HepG2 (cell line): ENCODE measurements around the gene LIN28B. TPM values are rescaled to one million over a fixed set of nuclear protein-coding genes. Genes with fewer than 3 reads are reported as not detected.

Experiments
- ATAC-seq: fragments of 200-7000 bp; cut with Tn5 transposase; 3 replicates; pipeline ENCODE4 v1.9.1; 2020; ENCODE audit warnings: mild to moderate bottlenecking, moderate library complexity
- BruUV-seq: library from RNA; stranded (reverse); fragments of 400-500 nt; replicated peaks from 2 replicates; lab custom pipeline; 2021; lab: Mats Ljungman, UMichigan
- CTCF ChIA-PET: fragments of 300-600 bp; formaldehyde crosslinking; extraction: SDS; loops from one replicate; lab custom pipeline; 2021; ENCODE audit warnings: low total read pairs, inconsistent platforms, low intra/inter-chr PET ratio; lab: Yijun Ruan, JAX
- POLR2A ChIA-PET: fragments of 350-600 bp; sonication (Branson Sonifier 250); formaldehyde crosslinking; loops from one replicate; lab custom pipeline; 2020; ENCODE audit warnings: antibody characterized with exemption, inconsistent platforms; lab: Yijun Ruan, JAX
- DNase-seq: peaks from one replicate; pipeline ENCODE4 v3.0.0-alpha.2; 2015; ENCODE audit warnings: low spot score
- FAIRE-seq: peaks from 3 replicates; lab custom pipeline; 2011; peaks lifted over from hg19 to GRCh38; lab: Jason Lieb, UNC
- H2AFZ ChIP-seq: one replicate; pipeline ENCODE4 v1.6.1; 2011; ENCODE audit warnings: low read length, inconsistent platforms
- H3K27ac ChIP-seq: fragments of 300-600 bp; 3 replicates; pipeline ENCODE4 v1.8.0; 2011; ENCODE audit warnings: mixed run types, mild to moderate bottlenecking, mixed read lengths, low read length, inconsistent platforms; ENCODE audit not compliant: insufficient read depth; ENCODE audit errors: extremely low read length
- H3K27me3 ChIP-seq, 2 experiments: fragments of 200-600 bp in 1 of 2; 2 replicates in 1 of 2; 3 replicates in 1 of 2; pipeline versions ENCODE4 v1.6.0 to v1.8.0; 2011; ENCODE audit warnings: low read length in 2 of 2, mild to moderate bottlenecking in 2 of 2, moderate library complexity in 2 of 2, inconsistent platforms in 1 of 2; ENCODE audit not compliant: insufficient read depth in 2 of 2, control insufficient read depth in 1 of 2
- H3K36me3 ChIP-seq, 2 experiments: fragments of 200-600 bp in 1 of 2; replicated peaks in 1 of 2; 2 replicates in 1 of 2; 3 replicates in 1 of 2; pipeline versions ENCODE4 v1.5.1 to v1.8.0; 2011; ENCODE audit warnings: low read length in 2 of 2, inconsistent platforms in 1 of 2; ENCODE audit not compliant: insufficient read depth in 2 of 2, control insufficient read depth in 1 of 2
- H3K4me1 ChIP-seq: 2 replicates; pipeline ENCODE4 v1.5.1; 2012; ENCODE audit warnings: low read length, inconsistent platforms; ENCODE audit not compliant: insufficient read depth
- H3K4me2 ChIP-seq: 2 replicates; pipeline ENCODE4 v1.6.0; 2011; ENCODE audit warnings: low read depth, low read length, inconsistent platforms
- H3K4me3 ChIP-seq, 3 experiments: fragments of 200-600 bp in 1 of 3; sonication (generic), shearing (Covaris generic) in 1 of 3; replicated peaks in 1 of 3; 2 replicates each; pipeline ENCODE4 v1.5.1; 2011 to 2016; ENCODE audit warnings: low read length in 3 of 3, inconsistent platforms in 2 of 3, low read depth in 2 of 3, mild to moderate bottlenecking in 2 of 3, control low read depth in 1 of 3, mixed read lengths in 1 of 3; ENCODE audit not compliant: insufficient read depth in 1 of 3
- H3K79me2 ChIP-seq: one replicate; pipeline ENCODE4 v1.6.1; 2011; ENCODE audit warnings: low read length, inconsistent platforms; ENCODE audit not compliant: insufficient read depth
- H3K9ac ChIP-seq: 2 replicates; pipeline ENCODE4 v1.6.0; 2011; ENCODE audit warnings: mild to moderate bottlenecking, low read depth, low read length, inconsistent platforms; ENCODE audit not compliant: insufficient read depth
- H3K9me3 ChIP-seq: 2 replicates; pipeline ENCODE4 v1.5.1; 2012; ENCODE audit warnings: mild to moderate bottlenecking, low read length
- H4K20me1 ChIP-seq: 2 replicates; pipeline ENCODE4 v1.6.0; 2011; ENCODE audit warnings: inconsistent platforms, mild to moderate bottlenecking, low read length, moderate library complexity; ENCODE audit not compliant: insufficient read depth
- AKNA ChIP-seq: sonication (generic); formaldehyde crosslinking; IDR thresholded peaks from 2 replicates; pipeline ENCODE4 v1.4.0; 2020; ENCODE audit warnings: missing genetic modification reagents, borderline replicate concordance
- BRD4 ChIP-seq: sonication (generic); formaldehyde crosslinking; IDR thresholded peaks from 2 replicates; pipeline ENCODE4 v1.4.0; 2020; ENCODE audit warnings: missing genetic modification reagents
- KLF11 ChIP-seq: IDR thresholded peaks from 2 replicates; pipeline ENCODE4 v1.6.1; 2016; ENCODE audit warnings: missing compliant biosample characterization
- KLF16 ChIP-seq, 2 experiments: sonication (generic) in 1 of 2; formaldehyde crosslinking in 1 of 2; IDR thresholded peaks; 2 replicates each; pipeline versions ENCODE4 v1.6.1 to v1.8.0; 2016 to 2023; ENCODE audit warnings: missing genetic modification reagents in 2 of 2, missing compliant biosample characterization in 1 of 2
- MAX ChIP-seq: IDR thresholded peaks from 2 replicates; pipeline ENCODE4 v1.6.1; 2012; ENCODE audit warnings: inconsistent platforms
- MED13 ChIP-seq: sonication (generic); formaldehyde crosslinking; IDR thresholded peaks from 2 replicates; pipeline ENCODE4 v1.5.0; 2020; ENCODE audit warnings: missing genetic modification reagents
- MTA3 ChIP-seq: sonication (generic); formaldehyde crosslinking; IDR thresholded peaks from 2 replicates; pipeline ENCODE4 v1.4.0; 2020; ENCODE audit warnings: missing genetic modification reagents
- NCOA1 ChIP-seq: sonication (generic); formaldehyde crosslinking; IDR thresholded peaks from 2 replicates; pipeline ENCODE4 v1.9.0; 2021; ENCODE audit warnings: missing genetic modification reagents
- PHF5A ChIP-seq: IDR thresholded peaks from one replicate; pipeline ENCODE4 v1.6.1; 2018; ENCODE audit warnings: low read depth, missing genetic modification reagents; ENCODE audit not compliant: unreplicated experiment
- RFXANK ChIP-seq: IDR thresholded peaks from 2 replicates; pipeline ENCODE4 v1.6.1; 2016
- RXRB ChIP-seq: IDR thresholded peaks from 2 replicates; pipeline ENCODE4 v1.6.1; 2016; ENCODE audit warnings: borderline replicate concordance, missing genetic modification reagents, missing compliant biosample characterization
- SKI ChIP-seq: fragments of 450-650 bp; IDR thresholded peaks from one replicate; pipeline ENCODE4 v1.6.1; 2018; ENCODE audit warnings: mild to moderate bottlenecking; ENCODE audit not compliant: partially characterized antibody
- SNRNP70 ChIP-seq: fragments of 200-400 bp; formaldehyde crosslinking; IDR thresholded peaks from 2 replicates; pipeline ENCODE4 v1.6.1; 2017; ENCODE audit warnings: mild to moderate bottlenecking, low read depth, low read length, moderate library complexity
- TEAD2 ChIP-seq: sonication (generic); formaldehyde crosslinking; IDR thresholded peaks from 2 replicates; pipeline ENCODE4 v1.9.0; 2021; ENCODE audit warnings: missing genetic modification reagents
- ZNF33B ChIP-seq: sonication (generic); formaldehyde crosslinking; IDR thresholded peaks from 2 replicates; pipeline ENCODE4 v1.5.1; 2020; ENCODE audit warnings: mild to moderate bottlenecking, missing genetic modification reagents
- ZNF34 ChIP-seq: sonication (generic); formaldehyde crosslinking; IDR thresholded peaks from 2 replicates; pipeline ENCODE4 v1.4.0; 2020; ENCODE audit warnings: mild to moderate bottlenecking, missing genetic modification reagents, borderline replicate concordance
- ZNF580 ChIP-seq: IDR thresholded peaks from 2 replicates; pipeline ENCODE4 v1.6.1; 2016; ENCODE audit warnings: low read depth, borderline replicate concordance
- ZNF678 ChIP-seq: sonication (generic); formaldehyde crosslinking; IDR thresholded peaks from 2 replicates; pipeline ENCODE4 v1.4.0; 2020; ENCODE audit warnings: mild to moderate bottlenecking, missing genetic modification reagents
- WGBS: methylation state at CpG from one replicate; pipeline ENCODE4 v1.1.6; 2017; ENCODE audit warnings: low lambda C conversion rate; 5-methylcytosine and 5-hydroxymethylcytosine counted together
- in situ Hi-C: cut with HindIII; loops from 2 replicates; pipeline ENCODE4 v1.10.0; 2017; ENCODE audit warnings: low pct_unique_long_range_greater_than_20kb; ENCODE audit not compliant: extremely low pct_ligation_motif_present
- intact Hi-C: fragments of 100-400 bp; cut with micrococcal nuclease; formaldehyde crosslinking; loops from one replicate; pipeline ENCODE4 v1.10.0; 2022; ENCODE audit not compliant: unreplicated experiment
- polyA plus RNA-seq, 8 experiments: library from polyadenylated mRNA; depleted of rRNA in 3 of 8; stranded (reverse) in 7 of 8; unstranded in 1 of 8; fragments of >200 nt; fragmentation: Illumina TruSeq in 4 of 8; extraction: Trizol in 4 of 8; gene quantifications; 2 replicates each; pipeline versions ENCODE4 v1.2.1 to v1.2.3, GENCODE V29; 2011 to 2016; ENCODE audit warnings: low read depth in 4 of 8, missing spikeins in 1 of 8, mixed read lengths in 1 of 8; ENCODE audit not compliant: insufficient read depth in 1 of 8
- total RNA-seq, 5 experiments: library from RNA; depleted of rRNA; stranded (reverse); fragments of >200 nt; fragmentation: Illumina TruSeq; extraction: Trizol; gene quantifications; 2 replicates each; pipeline ENCODE4 v1.2.3, GENCODE V29; 2016; ENCODE audit warnings: low read depth in 1 of 5

The LIN28B gene
- total and polyA plus RNA-seq, 2 of the 13 experiments (the other 11 are each of a cell fraction or from before 2014, with no cell fraction given), result 14.5 to 56.8 TPM

- TF ChIP-seq ZNF580 (CRISPR knock-in tag) (no peak), RFXANK (no peak), ZNF33B (CRISPR knock-in tag) (no peak), RXRB (CRISPR knock-in tag) (peak; percentile 15; the same call in 1 of the 2 replicates), KLF16 (CRISPR knock-in tag; IDR thresholded peaks at IDR 0.05) (0 out of 4 replicates have a peak, but pooled peaks of 1 of the 2 experiments have one; percentile 45)
Measured at GRCh38 chr6:104943781-104944180, 13.1 kb upstream of the LIN28B start (continued).

- POLR2A ChIA-PET, result no interaction called here
- Histone ChIP-seq H3K4me1 (peaks cover 14% of the 10 kb centered on the region), H4K20me1 (no peaks in the 10 kb centered on the region), H3K79me2 (peaks cover 10% of the 10 kb centered on the region), H3K27ac (no peak overlapping the region), H3K27me3 (no peaks in the 10 kb centered on the region), H3K9me3 (no peaks in the 10 kb centered on the region), H3K9ac (no peak overlapping the region), H2AFZ (no peak overlapping the region), H3K36me3 (no peaks in the 10 kb centered on the region), H3K4me2 (no peak overlapping the region), H3K4me3 (no peak overlapping the region)
- 64% methylated on average over 2 of the region's 2 CpGs for WGBS
- TF ChIP-seq MED13 (CRISPR knock-in tag), result no peak
- TF ChIP-seq ZNF678 (CRISPR knock-in tag), result no peak
- no peak for TF ChIP-seq SNRNP70
- no peak for TF ChIP-seq KLF11 (CRISPR knock-in tag)
- no peak for TF ChIP-seq TEAD2 (CRISPR knock-in tag)
- TF ChIP-seq PHF5A (CRISPR knock-in tag), result no peak
- TF ChIP-seq AKNA (CRISPR knock-in tag), result no peak
- TF ChIP-seq ZNF34 (CRISPR knock-in tag), result no peak
- TF ChIP-seq MTA3 (CRISPR knock-in tag), result no peak
- no peak for TF ChIP-seq SKI
- TF ChIP-seq NCOA1 (CRISPR knock-in tag), result no peak
- TF ChIP-seq BRD4 (CRISPR knock-in tag), result no peak
- TF ChIP-seq MAX, result no peak
- BruUV-seq, result no TSS peak
- DNase-seq (no peak), ATAC-seq (no peak), FAIRE-seq (no peak)
- CTCF ChIA-PET, result no interaction called here
- in situ Hi-C loops, result no loop called here
- intact Hi-C loops, result no loop called here
Measured at GRCh38 chr6:104949206-104949605, 7.7 kb upstream of the LIN28B start.
